Thyroid gland (tissue), 4 donors: Measurements from ENCODE around the gene KIAA2012.

Source experiments
- CTCF ChIP-seq, 6 experiments: fragments of 200-600 bp in 3 of 6; fragments of 450-650 bp in 3 of 6; sonication (generic) in 3 of 6; IDR thresholded peaks; one replicate each; pipeline ENCODE4 v1.5.1; 2016 to 2019; ENCODE audit warnings: antibody characterized with exemption in 6 of 6, mild to moderate bottlenecking in 2 of 6, inconsistent platforms in 1 of 6, moderate library complexity in 1 of 6
- POLR2A ChIP-seq, 2 donors: fragments of 450-650 bp; IDR thresholded peaks; one replicate each; pipeline ENCODE4 v1.6.1; 2017; ENCODE audit warnings: antibody characterized with exemption in 2 of 2, mild to moderate bottlenecking in 2 of 2, moderate library complexity in 1 of 2

- no peak for TF ChIP-seq CTCF (IDR thresholded peaks at IDR 0.05)
- TF ChIP-seq POLR2A (IDR thresholded peaks at IDR 0.05): no peak
These were observed 176.6 kb downstream of the KIAA2012 start for GRCh38 chr2:202249521-202250253.
